ENCODE data around the gene OR2AJ1. TPM values are rescaled to one million over a fixed set of nuclear protein-coding genes. Genes with fewer than 3 reads are reported as not detected.

OR2AJ1 gene
- total and polyA plus RNA-seq, 2 donors (not counting 1 experiment from before 2014, with no cell fraction given) = not detected

- H3K27ac ChIP-seq (ENCODE audit: low read length in 2 of 2) = no peak overlapping the region
- no peaks in the 10 kb centered on the region for H4K20me1 ChIP-seq (ENCODE audit: control insufficient read depth, insufficient read depth, low read length, poor library complexity, severe bottlenecking)
- no peak overlapping the region for H3K9ac ChIP-seq (ENCODE audit: low read length)
- Mint-ChIP-seq H3K4me1 (no peaks in the 10 kb centered on the region), H3K9me3 (ENCODE audit: insufficient read depth) (peaks cover 6% of the 10 kb centered on the region), H3K27me3 (peaks cover 6% of the 10 kb centered on the region), H3K4me3 (no peak overlapping the region), H3K27ac (no peak overlapping the region)
- DNase-seq (no peak), ATAC-seq (ENCODE audit: low read depth) (no peak)
- ChIA-PET POLR2A (no interaction called here), CTCF (no interaction called here)
- WGBS (ENCODE audit: insufficient coverage) = 100% methylated on average over 6 of the region's 8 CpGs
- H3K4me1 ChIP-seq (ENCODE audit: control insufficient read depth in 2 of 2, insufficient read depth in 2 of 2, low read length in 2 of 2) = no peaks in the 10 kb centered on the region
- no peaks in the 10 kb centered on the region for H3K36me3 ChIP-seq (replicated peaks in 1 of 2; ENCODE audit: control extremely low read depth in 1 of 2, control insufficient read depth in 1 of 2, extremely low read depth in 1 of 2, insufficient read depth in 2 of 2, low read length in 1 of 2)
- peaks cover 0 to 16% (median 3%) of the 10 kb centered on the region in 3 donors for H3K9me3 ChIP-seq (ENCODE audit: control extremely low read depth in 1 of 3, control insufficient read depth in 2 of 3, insufficient read depth in 1 of 3, low read length in 2 of 3)
- H2AFZ ChIP-seq (ENCODE audit: insufficient read depth, low read depth, low read length, poor library complexity, severe bottlenecking) = no peak overlapping the region
- no peaks in the 10 kb centered on the region for H3K79me2 ChIP-seq (ENCODE audit: control insufficient read depth, insufficient read depth, low read length)
- no peaks in the 10 kb centered on the region for H3K27me3 ChIP-seq (replicated peaks in 1 of 4; ENCODE audit: control extremely low read depth in 1 of 4, control insufficient read depth in 3 of 4, insufficient read depth in 4 of 4, low read length in 3 of 4)
- TF ChIP-seq CTCF (IDR thresholded peaks at IDR 0.05) = no peak
- TF ChIP-seq EZH2 (IDR thresholded peaks at IDR 0.05; ENCODE audit: borderline replicate concordance, insufficient read depth, low read depth, low read length, poor library complexity, severe bottlenecking) = no peak
- intact Hi-C loops (cut with micrococcal nuclease) = no loop called here
- H3K4me2 ChIP-seq (replicated peaks; ENCODE audit: low read depth, low read length, poor library complexity, severe bottlenecking) = no peak overlapping the region
- H3K4me3 ChIP-seq (ENCODE audit: control extremely low read depth in 1 of 5, extremely low read depth in 1 of 5, insufficient read depth in 1 of 5, low read depth in 2 of 5, low read length in 4 of 5) = no peak overlapping the region
Measured at GRCh38 chr1:247933989-247934388, 9.3 kb downstream of the OR2AJ1 start.

GRCh38 chr1:247935781-247936180 lies 11.1 kb downstream of the OR2AJ1 start:
- Mint-ChIP-seq H3K27ac (peak overlapping the region; percentile 2), H3K4me1 (no peaks in the 10 kb centered on the region), H3K27me3 (peaks cover 9% of the 10 kb centered on the region), H3K9me3 (ENCODE audit: insufficient read depth) (peaks cover 6% of the 10 kb centered on the region), H3K4me3 (peak overlapping the region; percentile 19)
- H3K79me2 ChIP-seq (ENCODE audit: control insufficient read depth, insufficient read depth, low read length) = no peaks in the 10 kb centered on the region
- TF ChIP-seq EZH2 (IDR thresholded peaks at IDR 0.05; ENCODE audit: borderline replicate concordance, insufficient read depth, low read depth, low read length, poor library complexity, severe bottlenecking) = no peak
- TF ChIP-seq CTCF (IDR thresholded peaks at IDR 0.05) = no peak
- H2AFZ ChIP-seq (ENCODE audit: insufficient read depth, low read depth, low read length, poor library complexity, severe bottlenecking) = no peak overlapping the region
- intact Hi-C loops (cut with micrococcal nuclease) = no loop called here
- H3K4me3 ChIP-seq (ENCODE audit: control extremely low read depth in 1 of 5, extremely low read depth in 1 of 5, insufficient read depth in 1 of 5, low read depth in 2 of 5, low read length in 4 of 5) = no peak overlapping the region
- DNase-seq (peak; percentile 11), ATAC-seq (ENCODE audit: low read depth) (no peak)
- 97% methylated on average over 8 of the region's 9 CpGs for WGBS (ENCODE audit: insufficient coverage)
- no peaks in the 10 kb centered on the region for H3K4me1 ChIP-seq (ENCODE audit: control insufficient read depth in 2 of 2, insufficient read depth in 2 of 2, low read length in 2 of 2)
- no peaks in the 10 kb centered on the region for H3K27me3 ChIP-seq (replicated peaks in 1 of 4; ENCODE audit: control extremely low read depth in 1 of 4, control insufficient read depth in 3 of 4, insufficient read depth in 4 of 4, low read length in 3 of 4)
- no peaks in the 10 kb centered on the region for H4K20me1 ChIP-seq (ENCODE audit: control insufficient read depth, insufficient read depth, low read length, poor library complexity, severe bottlenecking)
- H3K9ac ChIP-seq (ENCODE audit: low read length) = no peak overlapping the region
- H3K9me3 ChIP-seq (ENCODE audit: control extremely low read depth in 1 of 3, control insufficient read depth in 2 of 3, insufficient read depth in 1 of 3, low read length in 2 of 3) = peaks cover 0 to 16% (median 3%) of the 10 kb centered on the region in 3 donors
- ChIA-PET POLR2A (no interaction called here), CTCF (no interaction called here)
- H3K4me2 ChIP-seq (replicated peaks; ENCODE audit: low read depth, low read length, poor library complexity, severe bottlenecking) = no peak overlapping the region
- no peak overlapping the region for H3K27ac ChIP-seq (ENCODE audit: low read length in 2 of 2)
- H3K36me3 ChIP-seq (replicated peaks in 1 of 2; ENCODE audit: control extremely low read depth in 1 of 2, control insufficient read depth in 1 of 2, extremely low read depth in 1 of 2, insufficient read depth in 2 of 2, low read length in 1 of 2) = no peaks in the 10 kb centered on the region
